ENCODE measurements around the gene HGD.
A peak's percentile ranks its signal among the peaks of the same experiment; 100 is the strongest.

Gene HGD

GRCh38 chr3:120599211-120599610 is 82.8 kb downstream of the HGD start:
- FAIRE-seq, result no peak
- no peak for DNase-seq (ENCODE audit: insufficient read length)
- no peak for TF ChIP-seq TAF1 (IDR thresholded peaks at IDR 0.05; ENCODE audit: borderline replicate concordance, low read depth, low read length)
- no peak for TF ChIP-seq POLR2A (IDR thresholded peaks at IDR 0.05; ENCODE audit: low read depth, low read length)
- no peak for TF ChIP-seq POLR2AphosphoS5 (IDR thresholded peaks at IDR 0.05; ENCODE audit: low read depth, low read length)

GRCh38 chr3:120597445-120598049 is 84.5 kb downstream of the HGD start:
- DNase-seq (ENCODE audit: insufficient read length) (no peak), FAIRE-seq (peak; percentile 84)
- TF ChIP-seq POLR2AphosphoS5 (IDR thresholded peaks at IDR 0.05; ENCODE audit: low read depth, low read length) (no peak), POLR2A (IDR thresholded peaks at IDR 0.05; ENCODE audit: low read depth, low read length) (no peak), TAF1 (IDR thresholded peaks at IDR 0.05; ENCODE audit: borderline replicate concordance, low read depth, low read length) (no peak)

GRCh38 chr3:120596853-120597223 is 85.2 kb downstream of the HGD start:
- no peak for TF ChIP-seq POLR2A (IDR thresholded peaks at IDR 0.05; ENCODE audit: low read depth, low read length)
- TF ChIP-seq POLR2AphosphoS5 (IDR thresholded peaks at IDR 0.05; ENCODE audit: low read depth, low read length), result no peak
- no peak for TF ChIP-seq TAF1 (IDR thresholded peaks at IDR 0.05; ENCODE audit: borderline replicate concordance, low read depth, low read length)
- DNase-seq (ENCODE audit: insufficient read length), result no peak
- no peak for FAIRE-seq

GRCh38 chr3:120596116-120596852 is 85.8 kb downstream of the HGD start, which contains the start of gene NDUFB4:
Gene NDUFB4, plus strand, starts transcription at chr3:120596336. Its CDS starts 24 bp downstream, at chr3:120596360.
- TF ChIP-seq POLR2AphosphoS5 (IDR thresholded peaks at IDR 0.05; ENCODE audit: low read depth, low read length), result peak; percentile 83
- TF ChIP-seq POLR2A (IDR thresholded peaks at IDR 0.05; ENCODE audit: low read depth, low read length), result peak; percentile 87
- TF ChIP-seq TAF1 (IDR thresholded peaks at IDR 0.05; ENCODE audit: borderline replicate concordance, low read depth, low read length), result peak; percentile 56; the same call in 1 of the 2 replicates
- peak; percentile 67 for DNase-seq (ENCODE audit: insufficient read length)
- peak; percentile 100 for FAIRE-seq

DNA sequence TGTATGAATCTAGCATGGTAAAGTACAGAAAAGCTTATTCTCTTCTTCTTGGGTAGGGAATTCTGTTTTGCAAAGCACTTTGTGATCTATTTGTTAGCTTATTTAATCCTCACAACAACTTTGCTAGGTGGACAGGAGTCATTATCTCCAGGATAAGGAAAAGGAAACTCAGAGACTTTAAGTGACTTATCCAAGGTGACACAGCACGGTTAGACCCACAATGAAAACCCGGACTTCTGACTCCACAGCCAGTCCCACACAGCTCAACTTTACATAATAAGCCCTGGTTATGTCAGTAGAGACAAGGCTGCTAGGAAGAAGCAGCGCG is 86.3 kb downstream of the HGD start:
- TF ChIP-seq TAF1 (IDR thresholded peaks at IDR 0.05; ENCODE audit: borderline replicate concordance, low read depth, low read length) (no peak), POLR2AphosphoS5 (IDR thresholded peaks at IDR 0.05; ENCODE audit: low read depth, low read length) (no peak), POLR2A (IDR thresholded peaks at IDR 0.05; ENCODE audit: low read depth, low read length) (no peak)
- DNase-seq (ENCODE audit: insufficient read length), result no peak
- FAIRE-seq, result no peak

- no peak for FAIRE-seq
- TF ChIP-seq POLR2A (IDR thresholded peaks at IDR 0.05; ENCODE audit: low read depth, low read length), result no peak
- no peak for TF ChIP-seq POLR2AphosphoS5 (IDR thresholded peaks at IDR 0.05; ENCODE audit: low read depth, low read length)
- TF ChIP-seq TAF1 (IDR thresholded peaks at IDR 0.05; ENCODE audit: borderline replicate concordance, low read depth, low read length), result no peak
- DNase-seq (ENCODE audit: insufficient read length), result no peak
These were observed 94.6 kb downstream of the HGD start for GRCh38 chr3:120587332-120587975.

Measured in GM12892 (cell line).